ENCODE measurements around the gene CMTM7.
"Not testable (repeated sequence)": the region's sequence is repeated elsewhere in the genome, so short reads cannot be mapped to it uniquely, and the experiment has no call there.

The CMTM7 gene

DNA sequence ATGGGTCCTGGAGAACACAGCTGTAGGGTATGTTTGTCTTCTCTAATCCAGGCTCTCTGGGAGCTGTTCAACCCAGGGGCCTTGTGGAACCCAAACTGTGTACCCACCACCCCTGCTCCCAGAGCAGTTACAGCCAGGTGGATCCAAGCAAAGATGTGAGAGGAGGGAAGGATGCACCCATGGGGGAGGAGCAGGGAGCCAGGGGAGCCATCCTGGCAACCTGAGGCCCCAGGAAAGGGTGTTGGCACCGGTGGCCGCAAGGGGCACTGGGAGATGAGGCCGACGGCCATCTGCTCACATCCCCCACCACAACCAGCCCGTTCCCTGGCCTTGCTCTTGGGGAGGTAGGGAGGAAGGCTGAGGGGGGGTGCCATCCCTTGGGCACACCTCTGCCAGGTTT lies 67.8 kb downstream of the CMTM7 start:
- no peak for DNase-seq (ENCODE audit: low read depth, low spot score)

DNA sequence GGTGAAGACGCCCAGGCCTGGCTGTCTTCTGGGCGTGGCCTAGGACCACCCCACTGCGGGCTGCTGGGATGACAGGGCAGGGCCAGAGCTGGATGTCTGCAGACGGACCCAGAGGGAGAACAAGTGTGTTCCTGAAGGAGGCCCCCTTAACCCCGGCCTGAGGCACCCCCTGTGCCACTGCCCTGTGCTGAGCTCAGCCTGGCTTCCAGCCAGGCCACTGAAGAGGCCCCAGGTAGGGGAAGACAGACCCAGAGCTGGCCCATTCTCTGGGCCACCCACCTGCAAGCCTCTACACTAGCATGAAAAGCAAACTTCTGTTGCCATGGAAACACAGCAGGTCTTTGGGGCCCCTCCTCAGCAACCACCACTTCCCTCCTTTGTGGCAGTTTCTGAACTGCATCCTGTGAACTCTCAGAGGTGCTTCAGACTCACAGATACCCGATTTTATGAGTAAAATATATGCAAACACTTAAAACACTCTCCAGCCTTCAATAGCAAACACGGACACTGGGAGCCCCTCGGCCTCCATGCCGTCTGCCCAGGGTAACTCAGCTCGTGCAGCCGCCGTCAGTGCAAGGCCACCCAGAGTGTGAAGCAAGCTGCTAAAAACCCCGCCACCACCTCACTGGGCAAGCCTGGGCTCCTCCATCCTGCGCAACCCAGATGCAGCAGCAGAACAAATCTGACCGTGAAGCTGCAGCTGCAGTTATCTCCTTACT lies 68.5 kb downstream of the CMTM7 start:
- DNase-seq (ENCODE audit: low read depth, low spot score): peak; percentile 71

DNA sequence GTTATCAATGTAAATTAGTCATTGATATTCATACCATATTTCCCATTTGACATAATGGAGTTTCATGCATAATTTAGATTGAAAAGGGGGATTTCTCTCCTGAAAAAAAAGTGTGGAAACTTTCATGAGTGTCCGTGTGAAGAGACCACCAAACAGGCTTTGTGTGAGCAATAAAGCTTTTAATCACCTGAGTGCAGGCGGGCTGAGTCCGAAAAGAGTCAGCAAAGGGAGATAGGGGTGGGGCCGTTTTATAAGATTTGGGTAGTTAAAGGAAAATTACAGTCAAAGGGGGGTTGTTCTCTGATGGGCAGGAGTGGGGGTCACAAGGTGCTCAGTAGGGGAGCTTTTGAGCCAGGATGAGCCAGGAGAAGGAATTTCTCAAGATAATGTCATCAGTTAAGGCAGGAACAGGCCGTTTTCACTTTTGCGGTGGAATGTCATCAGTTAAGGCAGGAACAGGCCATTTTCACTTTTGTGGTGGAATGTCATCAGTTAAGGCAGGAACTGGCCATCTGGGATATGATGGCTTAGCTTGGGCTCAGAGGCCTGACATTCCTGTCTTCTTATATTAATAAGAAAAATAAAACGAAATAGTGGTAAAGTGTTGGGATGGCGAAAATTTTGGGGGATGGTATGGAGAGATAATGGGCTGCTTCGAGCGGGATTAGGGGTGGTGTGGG lies 69.3 kb downstream of the CMTM7 start:
- DNase-seq (ENCODE audit: low read depth, low spot score): peak; percentile 32

- DNase-seq (ENCODE audit: low read depth, low spot score): not testable (repeated sequence)
Observed at GRCh38 chr3:32462191-32462986, 70.7 kb downstream of the CMTM7 start.

DNA sequence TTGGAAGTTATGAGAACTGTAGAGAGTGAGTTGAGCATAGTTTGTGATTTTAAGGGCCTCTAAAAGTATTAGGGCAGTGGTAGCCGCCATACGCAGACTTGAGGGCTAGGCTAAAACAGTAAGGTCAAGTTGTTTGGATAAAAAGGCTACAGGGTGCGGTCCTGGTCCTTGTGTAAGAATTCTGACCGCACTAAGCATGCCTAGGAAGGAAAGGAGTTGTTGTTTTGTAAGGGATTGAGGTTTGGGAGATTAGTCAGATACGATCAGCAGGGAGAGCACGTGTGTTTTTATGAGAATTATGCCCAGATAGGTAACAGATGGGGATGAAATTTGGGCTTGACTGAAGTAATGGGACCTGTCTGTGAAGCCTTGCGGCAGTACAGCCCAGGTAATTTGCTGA lies 71.8 kb downstream of the CMTM7 start:
- not testable (repeated sequence) for DNase-seq (ENCODE audit: low read depth, low spot score)

GRCh38 chr3:32464726-32465125 lies 73.1 kb downstream of the CMTM7 start:
- not testable (repeated sequence) for DNase-seq (ENCODE audit: low read depth, low spot score)

- not testable (repeated sequence) for DNase-seq (ENCODE audit: low read depth, low spot score)
Observed at GRCh38 chr3:32466808-32467207, 75.2 kb downstream of the CMTM7 start.

DNA sequence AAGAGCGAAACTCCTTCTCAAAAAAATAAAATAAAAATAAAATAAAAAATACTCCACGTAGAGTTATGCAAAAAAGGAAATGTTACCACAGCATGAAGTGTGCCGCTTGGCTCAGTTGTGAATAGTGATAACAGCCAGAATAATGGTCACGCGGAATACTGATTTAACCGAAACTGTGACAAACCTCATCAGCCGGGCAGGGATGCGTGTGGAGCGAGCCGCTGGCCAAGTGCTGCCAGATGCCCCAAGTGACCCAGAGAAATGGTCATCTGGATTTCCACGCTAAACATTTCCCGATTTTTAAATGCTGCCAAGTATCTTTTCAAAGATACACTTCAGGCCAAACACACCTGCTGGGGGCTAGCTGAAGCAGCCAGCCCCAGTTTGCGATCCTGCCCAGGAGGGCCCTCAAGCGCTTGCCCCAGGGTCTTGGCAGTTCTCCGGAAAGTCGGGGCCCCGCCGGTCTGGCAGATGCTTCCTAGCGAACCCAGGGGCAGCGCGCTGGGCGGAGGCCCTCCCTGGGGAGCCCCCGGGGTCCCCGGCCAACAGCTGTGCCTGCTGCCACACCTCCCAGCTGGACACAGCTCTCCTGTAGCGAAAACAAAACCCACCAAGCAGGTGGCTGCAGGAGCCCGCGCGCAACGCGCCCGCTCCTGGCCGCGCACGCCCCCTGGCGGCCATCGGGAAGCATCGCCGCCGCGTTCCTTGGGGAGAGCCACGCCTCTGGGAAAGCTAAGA lies 75.8 kb downstream of the CMTM7 start:
- peak; percentile 90 for DNase-seq (ENCODE audit: low read depth, low spot score)

DNA sequence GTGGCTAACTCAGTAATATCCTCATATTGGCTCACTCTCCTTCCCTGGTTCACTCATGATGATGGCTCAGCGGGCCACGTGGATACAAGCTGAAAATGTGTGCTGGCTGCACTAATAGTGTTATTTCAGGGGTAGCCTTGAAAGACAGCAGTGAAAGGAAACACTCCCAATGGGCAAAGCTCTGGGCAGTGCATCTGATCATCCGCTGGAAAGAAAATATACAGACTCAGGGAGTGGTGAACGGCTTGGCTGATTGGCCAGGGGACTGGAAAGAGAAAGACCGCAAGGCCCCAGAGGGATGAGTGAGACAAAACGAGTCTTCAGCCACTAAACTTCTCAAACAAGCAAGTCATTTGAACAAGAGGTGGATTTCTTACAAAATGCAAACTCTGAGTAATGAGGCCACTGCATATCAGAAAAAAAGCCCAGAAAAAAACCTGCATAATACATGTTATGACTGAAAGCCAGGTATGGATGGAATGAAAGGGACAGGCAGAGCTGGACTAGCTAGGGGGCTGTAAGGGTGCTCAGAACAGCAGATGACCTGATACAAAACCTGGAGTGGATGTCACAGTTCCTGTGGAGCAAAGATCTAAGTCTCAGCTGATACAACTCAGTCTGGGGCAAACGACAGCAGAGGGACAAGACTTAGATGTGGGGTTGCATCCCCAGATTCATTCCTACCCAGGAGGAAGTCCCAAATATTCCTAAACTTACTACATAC lies 77.7 kb downstream of the CMTM7 start:
- DNase-seq (ENCODE audit: low read depth, low spot score): no peak

GRCh38 chr3:32470362-32470761 lies 78.7 kb downstream of the CMTM7 start:
- no peak for DNase-seq (ENCODE audit: low read depth, low spot score)

- DNase-seq (ENCODE audit: low read depth, low spot score): no peak
Observed at GRCh38 chr3:32471246-32471645, 79.6 kb downstream of the CMTM7 start.

- not testable (repeated sequence) for DNase-seq (ENCODE audit: low read depth, low spot score)
Observed at GRCh38 chr3:32472151-32472550, 80.5 kb downstream of the CMTM7 start.

- no peak for DNase-seq (ENCODE audit: low read depth, low spot score)
Observed at GRCh38 chr3:32474201-32474600, 82.5 kb downstream of the CMTM7 start.

DNA sequence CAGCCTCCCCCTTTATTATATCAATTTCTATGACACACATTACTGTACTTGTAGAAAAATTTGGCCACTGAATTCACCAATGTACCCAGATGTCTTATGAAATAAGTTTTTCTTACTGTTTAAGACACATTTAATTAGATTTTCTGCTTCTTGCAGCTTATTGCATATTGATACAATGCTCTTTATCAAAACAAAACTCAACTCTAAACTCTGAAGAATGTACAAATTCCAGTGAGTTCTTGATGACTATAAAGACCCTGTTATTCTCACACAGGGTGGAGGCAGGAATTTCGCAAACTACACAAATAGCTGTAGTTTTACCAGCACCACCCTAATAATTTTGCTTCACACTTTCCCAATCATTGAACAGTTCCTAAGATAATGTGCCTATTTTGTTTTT lies 89.0 kb downstream of the CMTM7 start:
- no peak for DNase-seq (ENCODE audit: low read depth, low spot score)

DNA sequence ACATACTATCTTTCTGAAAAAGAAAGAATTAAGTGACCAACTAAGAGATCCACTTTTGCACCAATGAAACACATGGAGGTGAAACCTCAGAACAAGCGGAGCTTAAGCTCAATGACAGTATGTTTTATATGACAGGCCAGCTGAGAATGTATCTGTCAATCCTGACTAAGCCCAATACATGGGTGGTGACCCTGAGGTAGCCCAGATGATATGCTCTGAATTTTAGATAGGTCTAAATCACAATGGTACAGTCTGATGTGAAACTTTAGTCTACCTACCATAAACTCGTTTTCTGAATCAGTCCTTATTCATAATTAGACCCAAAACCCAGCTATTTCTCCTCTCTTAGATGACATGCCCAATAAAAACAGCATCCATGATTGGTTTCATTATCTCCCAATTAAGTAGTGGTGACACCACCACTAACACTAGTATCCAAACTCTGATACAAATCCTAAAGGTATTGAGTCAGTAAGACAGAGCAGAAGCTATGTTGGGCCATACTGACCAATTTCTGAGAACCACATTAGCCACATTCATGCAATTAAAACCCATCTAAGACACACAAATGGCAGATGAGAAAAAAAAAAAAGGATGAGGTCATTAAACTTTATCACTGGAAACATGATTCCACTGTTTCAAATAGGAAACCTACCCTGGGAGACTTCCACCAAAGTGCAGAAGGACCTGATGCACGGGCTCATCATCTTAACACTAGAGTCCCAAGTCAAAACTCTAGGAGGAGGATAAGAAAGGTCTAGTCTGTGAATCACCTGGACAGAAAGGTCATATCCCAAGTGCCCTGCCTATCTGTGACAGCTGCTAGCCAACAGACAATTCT lies 90.4 kb downstream of the CMTM7 start:
- no peak for DNase-seq (ENCODE audit: low read depth, low spot score)

DNA sequence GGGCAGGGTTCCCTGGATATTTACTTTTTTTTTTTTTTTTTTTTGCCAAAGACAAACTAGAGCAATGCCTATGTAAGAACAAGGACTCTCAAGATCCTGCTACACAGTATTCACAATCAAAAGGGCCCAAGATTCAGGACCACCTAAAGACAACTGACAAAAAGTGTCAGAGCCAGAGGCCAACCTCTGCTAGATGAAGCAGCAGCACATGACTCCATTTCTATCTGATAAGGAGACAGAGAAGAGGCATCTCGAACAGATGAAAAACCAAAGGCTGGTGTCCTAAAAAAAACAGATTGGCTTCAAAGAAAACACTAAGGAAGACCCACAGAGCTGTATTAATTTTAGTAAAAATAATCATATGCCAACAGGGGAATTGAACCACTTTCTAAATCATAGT lies 91.0 kb downstream of the CMTM7 start:
- DNase-seq (ENCODE audit: low read depth, low spot score): no peak

- no peak for DNase-seq (ENCODE audit: low read depth, low spot score)
Observed at GRCh38 chr3:32483772-32484171, 92.1 kb downstream of the CMTM7 start.

- DNase-seq (ENCODE audit: low read depth, low spot score): no peak
Observed at GRCh38 chr3:32484436-32484835, 92.8 kb downstream of the CMTM7 start.

DNA sequence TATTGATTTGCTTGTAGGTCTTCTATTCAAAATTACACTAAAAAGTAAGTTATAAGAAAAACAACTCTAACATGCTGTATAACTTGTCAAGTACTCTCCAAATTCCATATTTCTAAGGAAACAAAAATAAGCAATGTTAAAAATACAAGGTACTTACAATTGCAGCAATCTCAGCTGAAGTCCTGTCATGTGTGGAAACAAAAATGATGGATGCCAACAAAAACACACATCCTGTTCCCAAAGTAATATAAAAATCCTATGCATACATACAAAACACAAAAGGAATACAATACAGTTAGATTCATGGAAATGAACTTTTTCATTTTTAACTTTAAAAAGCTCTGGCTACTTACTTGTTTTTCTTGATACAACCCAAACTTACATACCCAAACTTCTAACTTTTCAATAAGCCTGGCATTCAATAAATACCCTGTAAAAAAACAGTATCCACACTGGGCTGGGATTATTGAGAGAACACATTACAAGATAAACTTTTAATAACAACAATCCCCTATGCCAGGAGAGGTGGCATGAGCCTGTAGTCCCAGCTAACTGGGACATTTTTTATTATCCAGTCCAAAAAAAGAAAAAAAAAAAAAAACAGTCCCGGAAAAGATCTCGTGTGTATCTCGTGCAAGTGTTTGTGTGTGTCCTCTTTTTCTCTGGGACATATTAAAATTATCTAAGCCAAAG lies 96.3 kb downstream of the CMTM7 start:
- no peak for DNase-seq (ENCODE audit: low read depth, low spot score)

All from ELF-1 (cell line).